Heart left ventricle (tissue), 13 donors: ENCODE measurements around the gene ATP11C.

Experiments
- POLR2A ChIP-seq, 2 donors: fragments of 450-650 bp; IDR thresholded peaks; one replicate each; pipeline ENCODE4 v1.6.1; 2017; ENCODE audit warnings: antibody characterized with exemption in 2 of 2, mild to moderate bottlenecking in 2 of 2, moderate library complexity in 2 of 2
- TF ChIP-seq, protein P1 (sequence below), 12 donors: fragments of 200-600 bp; sonication (generic) in 4 of 12; IDR thresholded peaks; one replicate each; pipeline versions ENCODE4 v1.5.0 to v1.8.0; 2018 to 2022; ENCODE audit warnings: antibody characterized with exemption in 12 of 12, mild to moderate bottlenecking in 5 of 12
- donor health status: ischemic (EF 13 %, LVEDD 7.1; RV severe dilation, severe dysfunction).
- donor health status: DM: no; HTN: yes; CAD: no.
- donor health status: DM: no; HTN: no; CAD: no.
- donor health status: ischemic (EF 25% LVEDD 6.9; RV normal size, moderate dysfunction).
- donor health status: ischemic (EF 25% LVEDD 5.7; RV mildly dilated, moderate dysfunction).
- donor health status: ischemic (EF 35%, LVEDD 5.7; RV mildly dilated, moderate dysfunction).
- donor health status: nonischemic (EF 11% LVEDD 7.7; RV severe dilation, severe dysfunction).
- donor health status: DM: yes; HTN: yes; CAD: no.
- donor health status: PGD.
- donor health status: ischemic (EF 29% LVEDD 5.4; RV normal size, mild dysfunction).
- donor health status: nonischemic (EF 23%, LVEDD 6.1; RV moderate dilation, normal function).

DNA sequence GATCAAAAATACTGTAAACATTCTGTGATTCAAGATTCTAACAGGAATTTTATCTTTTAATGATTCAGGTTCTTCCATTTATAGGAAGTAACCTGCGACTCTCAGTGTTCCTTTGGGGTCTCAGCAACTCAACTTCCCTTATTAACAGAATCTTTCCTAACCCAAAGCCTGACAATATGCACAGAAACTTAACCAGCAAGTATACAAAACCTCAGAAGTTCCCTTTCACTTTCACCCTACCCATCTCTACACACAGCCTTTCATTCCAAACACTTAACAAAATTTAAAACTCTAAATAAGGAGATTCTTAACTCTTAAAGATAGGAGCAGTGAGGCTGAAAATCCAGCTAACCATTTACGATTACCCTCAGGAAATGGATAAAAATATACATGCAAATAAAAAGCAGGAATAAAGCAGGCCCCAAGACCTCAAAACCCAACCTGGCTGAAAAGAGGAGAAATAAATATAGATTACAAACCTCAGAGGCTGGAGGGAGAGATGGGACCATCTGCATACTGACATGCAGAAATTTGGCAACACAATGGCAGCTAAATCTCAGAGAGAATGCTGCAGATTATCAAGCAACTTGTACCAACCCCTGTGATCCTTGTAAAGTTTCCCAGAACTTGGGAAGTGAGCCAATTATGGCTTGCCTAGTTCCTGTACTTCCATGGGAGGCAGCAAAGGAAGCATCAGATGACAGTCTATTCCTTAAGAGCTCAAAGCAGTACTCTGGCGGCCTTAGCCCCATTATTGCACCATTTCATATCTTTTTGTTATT is 101.0 kb downstream of the ATP11C start:
- TF ChIP-seq POLR2A (IDR thresholded peaks at IDR 0.05): no peak
- TF ChIP-seq, protein P1, sequence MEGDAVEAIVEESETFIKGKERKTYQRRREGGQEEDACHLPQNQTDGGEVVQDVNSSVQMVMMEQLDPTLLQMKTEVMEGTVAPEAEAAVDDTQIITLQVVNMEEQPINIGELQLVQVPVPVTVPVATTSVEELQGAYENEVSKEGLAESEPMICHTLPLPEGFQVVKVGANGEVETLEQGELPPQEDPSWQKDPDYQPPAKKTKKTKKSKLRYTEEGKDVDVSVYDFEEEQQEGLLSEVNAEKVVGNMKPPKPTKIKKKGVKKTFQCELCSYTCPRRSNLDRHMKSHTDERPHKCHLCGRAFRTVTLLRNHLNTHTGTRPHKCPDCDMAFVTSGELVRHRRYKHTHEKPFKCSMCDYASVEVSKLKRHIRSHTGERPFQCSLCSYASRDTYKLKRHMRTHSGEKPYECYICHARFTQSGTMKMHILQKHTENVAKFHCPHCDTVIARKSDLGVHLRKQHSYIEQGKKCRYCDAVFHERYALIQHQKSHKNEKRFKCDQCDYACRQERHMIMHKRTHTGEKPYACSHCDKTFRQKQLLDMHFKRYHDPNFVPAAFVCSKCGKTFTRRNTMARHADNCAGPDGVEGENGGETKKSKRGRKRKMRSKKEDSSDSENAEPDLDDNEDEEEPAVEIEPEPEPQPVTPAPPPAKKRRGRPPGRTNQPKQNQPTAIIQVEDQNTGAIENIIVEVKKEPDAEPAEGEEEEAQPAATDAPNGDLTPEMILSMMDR (IDR thresholded peaks at IDR 0.05): no peak
